Muscle of leg (tissue), 11 donors: ENCODE measurements around the gene GAL3ST1. TPM values are rescaled to one million over a fixed set of nuclear protein-coding genes. Genes with fewer than 3 reads are reported as not detected.

Experiments
- DNase-seq: peaks from one replicate; pipeline ENCODE4 v3.0.0; 2013
- H3K27ac ChIP-seq: one replicate; pipeline ENCODE4 v1.5.1; 2013; ENCODE audit warnings: mild to moderate bottlenecking, low read length, control low read depth
- H3K27me3 ChIP-seq: one replicate; pipeline ENCODE4 v1.6.1; 2013; ENCODE audit warnings: low read length; ENCODE audit not compliant: control insufficient read depth, insufficient read depth
- H3K36me3 ChIP-seq: one replicate; pipeline ENCODE4 v1.6.1; 2013; ENCODE audit warnings: low read length; ENCODE audit not compliant: control insufficient read depth, insufficient read depth
- H3K4me1 ChIP-seq: one replicate; pipeline ENCODE4 v1.6.1; 2013; ENCODE audit warnings: low read length; ENCODE audit not compliant: control insufficient read depth, insufficient read depth
- H3K4me3 ChIP-seq: one replicate; pipeline ENCODE4 v1.5.1; 2013; ENCODE audit warnings: low read length, control low read depth
- H3K9me3 ChIP-seq: replicated peaks from 2 replicates; pipeline ENCODE4 v1.6.1; 2013; ENCODE audit warnings: low read depth, low read length; ENCODE audit not compliant: control insufficient read depth
- WGBS: methylation state at CpG from one replicate; pipeline ENCODE4 v1.1.5; 2013; ENCODE audit warnings: missing lambda C conversion rate; ENCODE audit not compliant: insufficient coverage; 5-methylcytosine and 5-hydroxymethylcytosine counted together
- polyA plus RNA-seq, 8 donors: library from polyadenylated mRNA; unstranded; fragments of 120-200 nt; gene quantifications; one replicate each; pipeline versions ENCODE4 v1.2.1 to v1.2.3, GENCODE V29; 2013; ENCODE audit warnings: inconsistent platforms in 1 of 8, low replicate concordance in 1 of 8; ENCODE audit not compliant: insufficient read length in 8 of 8, insufficient read depth in 1 of 8
- total RNA-seq: library from RNA; stranded (reverse); fragments of 120-200 nt; gene quantifications from one replicate; pipeline ENCODE4 v1.2.4, GENCODE V29; 2013

The GAL3ST1 gene
- total and polyA plus RNA-seq, 9 donors = 3.0 to 10.0 (median 5.2) TPM

GRCh38 chr22:30582051-30582450 is 7.6 kb upstream of the GAL3ST1 start:
- Histone ChIP-seq H3K4me3 (no peak overlapping the region), H3K4me1 (no peaks in the 10 kb centered on the region), H3K36me3 (peaks cover 99% of the 10 kb centered on the region), H3K27ac (no peak overlapping the region), H3K9me3 (no peaks in the 10 kb centered on the region), H3K27me3 (no peaks in the 10 kb centered on the region)
- no peak for DNase-seq
- 87% methylated on average over 6 of the region's 6 CpGs for WGBS

DNA sequence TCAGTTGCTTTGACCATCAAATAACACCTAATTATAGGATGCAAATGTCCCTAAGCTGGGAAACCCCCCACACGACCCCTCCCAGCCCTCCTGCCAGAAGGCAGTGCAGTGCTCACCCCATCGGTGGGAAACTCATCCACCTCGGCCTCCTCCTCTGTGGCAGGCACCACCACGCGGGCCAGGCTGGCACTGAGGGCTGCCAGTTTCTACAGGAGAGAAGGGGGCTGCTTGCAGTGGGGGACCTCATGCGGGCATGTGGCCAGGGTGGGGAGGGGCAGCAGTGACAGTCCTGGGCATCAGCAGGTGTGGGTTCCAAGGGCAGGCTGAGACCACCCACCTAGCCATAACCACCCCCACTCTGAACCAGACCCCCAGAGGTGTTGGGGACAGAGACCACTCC is 6.4 kb upstream of the GAL3ST1 start:
- no peak for DNase-seq
- Histone ChIP-seq H3K27me3 (no peaks in the 10 kb centered on the region), H3K4me3 (no peak overlapping the region), H3K36me3 (peaks cover 99% of the 10 kb centered on the region), H3K4me1 (peaks cover 10% of the 10 kb centered on the region), H3K9me3 (no peaks in the 10 kb centered on the region), H3K27ac (no peak overlapping the region)
- WGBS = 86% methylated on average over 3 of the region's 6 CpGs

GRCh38 chr22:30578481-30578880 is 4.0 kb upstream of the GAL3ST1 start:
- Histone ChIP-seq H3K9me3 (no peaks in the 10 kb centered on the region), H3K4me3 (no peak overlapping the region), H3K36me3 (peaks cover 82% of the 10 kb centered on the region), H3K4me1 (peaks cover 31% of the 10 kb centered on the region), H3K27ac (no peak overlapping the region), H3K27me3 (peaks cover 12% of the 10 kb centered on the region)
- DNase-seq = no peak
- 92% methylated on average over 11 of the region's 12 CpGs for WGBS

DNA sequence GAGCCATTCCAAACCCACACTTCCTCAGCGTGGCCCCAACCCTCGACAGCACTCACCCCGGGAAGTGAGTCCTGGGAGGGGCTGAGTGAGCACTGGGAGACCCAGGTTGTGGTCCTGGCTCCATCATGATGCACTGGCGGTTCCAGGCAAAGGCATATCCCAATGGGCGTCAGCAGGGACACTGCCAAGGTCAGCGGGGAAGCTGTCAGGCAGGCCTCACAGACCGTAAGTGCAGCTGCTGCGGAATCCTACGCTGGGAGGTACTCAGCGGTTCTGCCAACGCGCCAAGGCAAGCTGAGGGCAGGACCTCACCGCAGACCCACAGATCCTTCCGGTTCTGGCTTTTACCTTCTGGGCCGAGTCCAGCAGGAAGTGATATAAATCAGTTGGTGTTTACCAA is 1.4 kb upstream of the GAL3ST1 start:
- Histone ChIP-seq H3K4me1 (peaks cover 36% of the 10 kb centered on the region), H3K27ac (peak overlapping the region; percentile 83), H3K36me3 (peaks cover 56% of the 10 kb centered on the region), H3K27me3 (peaks cover 18% of the 10 kb centered on the region), H3K4me3 (no peak overlapping the region), H3K9me3 (no peaks in the 10 kb centered on the region)
- WGBS = 76% methylated on average over 9 of the region's 15 CpGs
- peak; percentile 41 for DNase-seq

- peaks cover 48% of the 10 kb centered on the region for H3K36me3 ChIP-seq
- peak overlapping the region; percentile 83 for H3K27ac ChIP-seq
- DNase-seq = peak; percentile 77
- H3K4me3 ChIP-seq = peak overlapping the region; percentile 32
- H3K27me3 ChIP-seq = peaks cover 18% of the 10 kb centered on the region
- H3K4me1 ChIP-seq = peaks cover 36% of the 10 kb centered on the region
- 42% methylated on average over 12 of the region's 12 CpGs for WGBS
- no peaks in the 10 kb centered on the region for H3K9me3 ChIP-seq
These were observed 669 bp upstream of the GAL3ST1 start for GRCh38 chr22:30574997-30575671.

GRCh38 chr22:30573594-30574094 is 821 bp downstream of the GAL3ST1 start:
- H3K36me3 ChIP-seq = peaks cover 34% of the 10 kb centered on the region
- peak overlapping the region; percentile 59 for H3K27ac ChIP-seq
- H3K4me3 ChIP-seq = peak overlapping the region; percentile 22
- WGBS = 55% methylated on average over 6 of the region's 7 CpGs
- peaks cover 18% of the 10 kb centered on the region for H3K27me3 ChIP-seq
- peak; percentile 65 for DNase-seq
- H3K4me1 ChIP-seq = peaks cover 36% of the 10 kb centered on the region
- no peaks in the 10 kb centered on the region for H3K9me3 ChIP-seq

- no peak for DNase-seq
- peaks cover 18% of the 10 kb centered on the region for H3K27me3 ChIP-seq
- 43% methylated on average over 9 of the region's 12 CpGs for WGBS
These were observed 1.4 kb downstream of the GAL3ST1 start for GRCh38 chr22:30572840-30573593.

GRCh38 chr22:30572210-30572609 is 2.3 kb downstream of the GAL3ST1 start:
- no peak overlapping the region for H3K4me3 ChIP-seq
- no peaks in the 10 kb centered on the region for H3K9me3 ChIP-seq
- peaks cover 18% of the 10 kb centered on the region for H3K27me3 ChIP-seq
- peaks cover 19% of the 10 kb centered on the region for H3K36me3 ChIP-seq
- 40% methylated on average over 1 of the region's 6 CpGs for WGBS
- DNase-seq = no peak
- H3K27ac ChIP-seq = no peak overlapping the region
- H3K4me1 ChIP-seq = peaks cover 36% of the 10 kb centered on the region

More at GRCh38 chr22:30572840-30573593, 1.4 kb downstream of the GAL3ST1 start:
- Histone ChIP-seq H3K9me3 (no peaks in the 10 kb centered on the region), H3K36me3 (peaks cover 27% of the 10 kb centered on the region), H3K27ac (peak overlapping the region; percentile 29), H3K4me3 (no peak overlapping the region), H3K4me1 (peaks cover 36% of the 10 kb centered on the region)

- Histone ChIP-seq H3K9me3 (no peaks in the 10 kb centered on the region), H3K36me3 (no peaks in the 10 kb centered on the region), H3K27me3 (peaks cover 13% of the 10 kb centered on the region), H3K4me1 (peaks cover 15% of the 10 kb centered on the region), H3K27ac (no peak overlapping the region), H3K4me3 (no peak overlapping the region)
- no peak for DNase-seq
- 80% methylated on average over 3 of the region's 10 CpGs for WGBS
These were observed 4.7 kb downstream of the GAL3ST1 start for GRCh38 chr22:30569674-30570202.

DNA sequence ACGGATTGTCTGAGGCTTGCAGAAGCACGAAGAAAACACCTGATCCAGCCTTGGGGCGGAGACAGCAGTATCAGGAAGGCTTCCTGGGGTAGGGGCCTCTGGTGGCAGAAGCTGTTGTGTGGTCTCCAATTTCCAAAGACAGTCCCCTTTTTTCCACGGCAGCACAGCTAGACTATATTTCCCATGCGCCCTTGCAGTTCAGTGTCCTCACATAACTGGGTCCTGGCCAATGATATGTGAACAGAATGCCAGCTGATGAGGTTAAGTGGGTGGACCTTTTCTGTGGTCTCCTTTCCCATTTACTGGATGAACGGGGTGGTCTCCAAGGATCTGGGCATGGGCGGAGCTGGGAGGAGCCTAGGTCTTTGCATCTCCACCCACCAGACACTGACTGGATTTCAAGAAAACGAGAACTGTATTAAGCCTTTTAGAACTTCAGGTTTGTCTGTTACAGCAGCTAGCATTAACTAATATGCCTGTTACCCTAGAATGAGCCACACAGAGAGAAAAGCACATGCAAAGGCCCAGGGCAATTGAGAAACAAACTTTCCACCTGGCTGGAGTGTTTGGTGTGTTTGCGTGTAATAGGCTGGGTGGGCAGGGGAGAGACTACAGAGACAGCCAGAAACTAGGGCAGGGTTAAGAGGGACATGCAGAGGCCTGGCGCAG is 6.2 kb downstream of the GAL3ST1 start:
- Histone ChIP-seq H3K4me1 (peaks cover 3% of the 10 kb centered on the region), H3K9me3 (no peaks in the 10 kb centered on the region), H3K36me3 (no peaks in the 10 kb centered on the region), H3K27me3 (peaks cover 5% of the 10 kb centered on the region), H3K27ac (no peak overlapping the region), H3K4me3 (no peak overlapping the region)
- DNase-seq = no peak
- 67% methylated on average over 4 of the region's 10 CpGs for WGBS
